CD4-positive, alpha-beta T cell treated with Interleukin-10 for 1 hour (primary cell): ENCODE data around the gene GRIN2D.
A peak's percentile ranks its signal among the peaks of the same experiment; 100 is the strongest.
"Not testable (repeated sequence)": the region's sequence is repeated elsewhere in the genome, so short reads cannot be mapped to it uniquely, and the experiment has no call there.

Experiments used
- DNase-seq: peaks from one replicate; pipeline ENCODE4 v3.0.0-alpha.2; 2020

Gene GRIN2D

GRCh38 chr19:48372904-48373303 lies 20.6 kb upstream of the GRIN2D start:
- DNase-seq: no peak

DNA sequence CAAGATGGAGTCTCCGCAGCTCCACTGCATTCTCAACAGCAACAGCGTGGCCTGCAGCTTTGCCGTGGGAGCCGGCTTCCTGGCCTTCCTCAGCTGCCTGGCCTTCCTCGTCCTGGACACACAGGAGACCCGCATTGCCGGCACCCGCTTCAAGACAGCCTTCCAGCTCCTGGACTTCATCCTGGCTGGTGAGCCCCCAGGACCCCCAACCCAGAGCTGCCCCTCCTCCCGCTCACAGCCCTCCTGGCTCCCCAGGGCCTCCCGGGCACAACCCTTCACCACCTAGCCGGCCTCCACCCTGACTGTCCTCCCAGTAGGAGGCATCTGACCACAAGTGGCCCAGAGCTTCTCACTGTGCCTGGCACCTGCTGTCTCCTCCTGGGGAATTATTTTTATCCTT lies 19.9 kb upstream of the GRIN2D start:
- DNase-seq: no peak

- DNase-seq: no peak
Observed at GRCh38 chr19:48378194-48378570, 15.3 kb upstream of the GRIN2D start.

DNA sequence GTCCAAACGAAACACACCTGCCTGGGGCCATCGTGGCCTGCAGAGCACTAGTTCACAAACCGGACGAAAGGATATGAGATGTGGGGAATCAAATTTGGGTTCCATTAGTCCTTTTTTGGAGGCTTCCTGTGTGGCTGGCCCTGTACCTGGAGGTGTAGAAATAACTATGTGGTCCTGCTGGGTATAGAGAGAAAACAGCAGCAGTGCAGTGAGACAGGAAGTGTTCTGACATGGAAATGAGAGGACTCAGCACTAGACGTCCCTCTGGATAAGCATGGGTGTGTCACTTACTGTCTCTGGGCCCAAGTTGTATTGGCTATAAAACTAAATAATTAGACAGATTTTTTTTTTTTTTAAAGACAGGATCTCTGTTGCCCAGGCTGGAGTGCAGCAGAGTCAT lies 14.4 kb upstream of the GRIN2D start:
- DNase-seq: no peak

GRCh38 chr19:48381178-48381950 lies 12.1 kb upstream of the GRIN2D start:
- DNase-seq: no peak

DNA sequence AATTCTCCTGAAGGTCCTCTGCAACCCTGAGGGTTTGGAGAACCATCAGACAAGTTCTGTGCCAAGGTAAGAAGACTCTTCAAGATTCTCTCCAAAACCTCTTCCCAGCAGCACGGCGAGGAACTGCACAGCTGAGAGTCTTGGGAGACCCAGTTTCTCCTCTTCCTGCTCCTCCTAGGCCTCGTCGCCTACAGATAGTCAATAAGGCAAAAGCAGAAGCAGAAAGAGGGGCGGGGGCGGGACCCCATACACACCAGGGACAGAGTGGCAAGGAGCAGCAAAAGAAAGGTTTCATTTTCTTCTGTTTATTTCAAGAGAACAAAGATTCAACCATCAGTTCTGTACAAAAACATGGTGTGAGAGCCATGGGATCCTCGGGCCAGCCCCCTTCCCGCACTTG lies 11.2 kb upstream of the GRIN2D start:
- DNase-seq: no peak

DNA sequence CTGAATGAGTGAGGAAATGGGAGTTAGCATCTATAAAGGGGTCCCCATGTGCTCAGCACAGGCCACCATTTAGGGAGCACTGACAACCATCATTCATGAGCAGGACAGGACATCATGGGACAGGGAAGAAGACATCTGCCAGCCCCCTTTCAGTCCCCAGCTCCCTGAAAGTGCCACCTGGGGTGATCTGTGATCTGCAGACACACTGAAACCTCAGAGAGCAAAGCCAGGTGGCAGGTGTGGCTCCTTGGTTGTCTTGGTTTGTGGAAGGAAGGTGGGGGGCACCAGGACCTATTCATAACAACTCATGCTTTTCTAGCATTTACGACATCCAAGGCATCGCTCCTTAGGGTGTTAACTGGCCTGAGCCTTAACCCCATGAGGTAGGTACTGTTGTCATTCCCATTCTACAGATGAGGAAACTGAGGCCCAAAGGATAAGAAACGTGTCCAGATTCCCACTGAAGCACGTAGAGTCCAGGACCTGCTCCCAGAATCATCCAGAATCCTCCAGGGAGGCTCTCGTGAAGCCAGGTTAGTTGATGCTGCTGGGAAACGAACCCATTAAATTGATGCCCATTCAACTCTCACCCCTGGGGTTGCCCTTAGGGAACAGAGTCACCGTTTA lies 7.9 kb upstream of the GRIN2D start:
- no peak for DNase-seq

GRCh38 chr19:48386981-48387380 lies 6.5 kb upstream of the GRIN2D start:
- DNase-seq: no peak

GRCh38 chr19:48390188-48391099 lies 3.0 kb upstream of the GRIN2D start:
- DNase-seq: peak; percentile 71

GRCh38 chr19:48391100-48392005 lies 2.1 kb upstream of the GRIN2D start, which contains the start of gene KDELR1:
Gene KDELR1, minus strand, starts transcription at chr19:48391551. Its CDS starts 193 bp downstream, at chr19:48391358.
- peak; percentile 71 for DNase-seq

DNA sequence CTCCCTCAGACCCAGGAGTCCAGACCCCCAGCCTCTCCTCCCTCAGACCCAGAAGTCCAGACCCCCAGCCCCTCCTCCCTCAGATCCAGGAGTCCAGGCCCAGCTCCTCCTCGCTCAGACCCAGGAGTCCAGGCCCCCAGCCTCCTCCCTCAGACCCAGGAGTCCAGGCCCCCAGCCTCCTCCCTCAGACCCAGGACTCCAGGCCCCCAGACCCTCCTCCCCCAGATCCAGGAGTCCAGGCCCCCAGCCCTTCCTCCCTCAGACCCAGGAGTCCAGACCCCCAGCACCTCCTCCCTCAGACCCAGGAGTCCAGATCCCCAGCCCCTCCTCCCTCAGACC lies 1.5 kb upstream of the GRIN2D start:
- not testable (repeated sequence) for DNase-seq

DNA sequence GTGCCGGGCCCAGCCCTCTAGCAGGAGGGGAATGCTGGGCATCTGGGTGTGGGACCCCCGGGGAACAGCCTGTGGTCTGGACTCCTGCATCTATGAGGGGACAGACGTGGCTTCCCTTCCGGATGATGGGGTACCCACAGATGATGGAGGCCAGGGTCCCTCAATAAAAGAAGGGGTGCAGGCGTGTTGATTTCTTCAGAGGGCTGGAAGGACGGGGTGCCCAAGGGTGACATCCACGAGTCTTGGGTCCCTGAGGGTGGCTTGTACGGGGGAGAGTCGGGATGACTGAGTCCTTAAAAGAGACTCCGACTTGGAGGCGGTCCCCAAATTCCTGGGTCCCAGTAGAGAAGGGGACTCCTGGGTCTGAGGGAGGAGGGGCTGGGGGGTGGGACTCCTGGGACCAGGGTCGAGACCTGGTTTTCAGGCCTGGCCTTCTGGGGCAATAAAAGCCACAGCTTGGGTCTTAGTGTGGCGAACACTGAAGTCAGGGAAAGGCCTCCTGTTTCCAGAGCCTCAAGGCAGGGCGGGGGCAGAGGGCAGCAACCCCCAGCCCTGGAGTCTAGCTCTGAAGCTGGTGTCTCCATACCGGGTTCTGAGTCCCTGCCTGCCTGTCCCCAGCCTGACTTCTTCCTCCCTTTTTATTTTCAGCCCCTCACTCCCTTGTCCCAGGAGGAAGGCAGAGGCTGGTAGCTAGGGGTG lies 459 bp upstream of the GRIN2D start:
- DNase-seq: no peak

DNA sequence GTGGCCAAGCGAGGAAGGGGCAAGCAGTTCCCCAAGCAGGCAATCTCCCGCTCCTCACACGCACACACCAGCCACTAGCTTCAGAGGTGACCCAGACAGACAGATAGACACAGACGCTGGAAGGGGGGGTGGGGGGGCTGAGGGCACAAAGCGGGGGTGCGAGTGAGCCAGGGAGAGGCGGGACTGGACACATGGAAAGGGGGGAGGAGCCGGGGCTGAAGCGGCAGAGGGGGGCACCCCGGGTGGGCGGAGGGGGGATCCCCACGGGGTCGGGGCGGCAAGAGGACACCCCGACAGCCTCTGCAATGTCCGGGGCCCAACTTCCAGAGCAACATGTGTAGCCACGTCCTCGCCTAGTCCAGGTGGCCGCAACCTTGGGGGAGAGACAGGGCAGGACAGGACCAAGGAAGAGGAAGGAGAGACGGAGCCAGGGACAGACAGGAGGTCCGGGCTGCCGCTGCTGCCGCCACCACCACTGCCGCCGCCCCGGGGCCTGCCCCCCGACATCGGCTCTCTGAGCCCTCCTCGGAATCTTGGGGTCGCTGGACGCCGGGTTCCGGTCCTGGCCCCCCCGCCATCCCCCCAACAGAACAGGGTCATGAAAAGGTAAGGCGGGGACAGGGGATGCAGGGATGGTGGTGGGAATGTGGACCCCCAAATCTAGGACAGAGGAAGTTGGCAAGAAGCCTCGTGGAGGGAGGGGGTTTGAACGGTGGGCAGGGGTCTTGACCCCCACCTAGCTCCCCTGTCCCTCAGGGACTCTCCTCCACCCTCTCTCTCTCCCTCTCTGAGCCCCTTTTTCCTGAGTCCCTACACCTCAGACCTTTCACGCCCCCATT lies 1.1 kb downstream of the GRIN2D start:
- no peak for DNase-seq

GRCh38 chr19:48395170-48395455 lies 1.6 kb downstream of the GRIN2D start:
- no peak for DNase-seq

DNA sequence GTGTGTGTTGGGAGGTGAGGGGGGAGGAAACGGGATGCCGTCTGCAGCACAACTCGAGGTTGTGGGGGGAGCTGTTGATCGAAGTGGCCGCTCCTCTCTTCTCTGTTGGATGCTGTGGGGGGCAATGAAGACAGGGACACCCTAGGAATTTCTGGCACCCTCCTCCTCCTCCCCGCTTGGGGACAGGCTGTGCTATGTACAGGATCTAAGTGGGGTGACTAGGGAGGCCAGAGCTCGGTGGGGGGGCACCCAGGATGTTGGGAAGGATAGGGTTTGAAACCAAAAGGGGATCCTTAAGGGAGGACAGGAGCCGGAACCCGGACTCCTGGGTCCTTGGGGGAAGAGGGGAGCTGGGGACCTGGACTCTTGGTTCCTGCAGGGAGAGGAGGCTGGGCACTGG lies 2.0 kb downstream of the GRIN2D start:
- no peak for DNase-seq

DNA sequence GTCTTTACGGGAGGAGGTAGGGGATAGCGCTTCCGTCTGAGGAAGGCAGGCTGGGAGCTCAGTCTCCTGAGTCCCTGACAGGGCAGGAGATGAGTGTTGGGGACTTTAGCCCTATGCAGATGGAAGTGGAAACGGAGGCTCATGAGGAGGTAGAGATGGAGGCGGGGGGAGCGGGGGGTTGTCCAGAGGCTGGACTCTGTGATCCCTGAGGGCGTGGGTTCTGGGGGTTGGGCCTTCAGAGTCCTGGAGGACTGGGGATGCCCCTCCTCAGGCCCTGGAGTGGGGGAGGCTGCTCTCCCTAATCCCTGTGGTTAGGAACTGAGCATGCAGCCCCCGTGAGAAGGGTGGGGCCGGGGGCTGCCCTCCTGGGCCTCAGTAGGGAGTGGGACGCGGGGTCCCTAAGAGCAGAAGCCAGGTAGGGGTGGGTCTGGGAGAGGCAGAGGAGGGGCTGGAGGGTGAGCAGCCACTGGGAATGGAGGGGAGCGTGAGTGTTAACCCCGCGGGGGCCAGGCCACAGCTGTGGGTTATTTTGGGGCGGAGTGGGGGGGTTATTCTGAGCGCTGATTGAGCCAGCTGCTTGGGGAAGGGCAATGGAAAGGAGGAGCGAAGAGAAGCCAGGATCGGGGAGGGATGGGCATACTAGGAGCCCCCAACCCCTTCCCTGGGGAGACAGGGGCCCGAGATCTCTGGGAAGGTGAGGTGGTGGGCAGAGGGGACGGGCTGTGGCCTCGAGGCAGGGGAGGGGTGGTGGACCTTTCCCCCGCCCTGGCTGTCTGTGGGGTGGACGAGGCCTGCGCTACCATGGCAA lies 2.8 kb downstream of the GRIN2D start:
- DNase-seq: no peak

GRCh38 chr19:48396824-48397176 lies 3.3 kb downstream of the GRIN2D start:
- no peak for DNase-seq

GRCh38 chr19:48397263-48398101 lies 4.0 kb downstream of the GRIN2D start:
- no peak for DNase-seq

- DNase-seq: no peak
Observed at GRCh38 chr19:48398102-48398374, 4.6 kb downstream of the GRIN2D start.
